Measurements from ENCODE around the gene RBM10.
A peak's percentile ranks its signal among the peaks of the same experiment; 100 is the strongest.

Gene RBM10

DNA sequence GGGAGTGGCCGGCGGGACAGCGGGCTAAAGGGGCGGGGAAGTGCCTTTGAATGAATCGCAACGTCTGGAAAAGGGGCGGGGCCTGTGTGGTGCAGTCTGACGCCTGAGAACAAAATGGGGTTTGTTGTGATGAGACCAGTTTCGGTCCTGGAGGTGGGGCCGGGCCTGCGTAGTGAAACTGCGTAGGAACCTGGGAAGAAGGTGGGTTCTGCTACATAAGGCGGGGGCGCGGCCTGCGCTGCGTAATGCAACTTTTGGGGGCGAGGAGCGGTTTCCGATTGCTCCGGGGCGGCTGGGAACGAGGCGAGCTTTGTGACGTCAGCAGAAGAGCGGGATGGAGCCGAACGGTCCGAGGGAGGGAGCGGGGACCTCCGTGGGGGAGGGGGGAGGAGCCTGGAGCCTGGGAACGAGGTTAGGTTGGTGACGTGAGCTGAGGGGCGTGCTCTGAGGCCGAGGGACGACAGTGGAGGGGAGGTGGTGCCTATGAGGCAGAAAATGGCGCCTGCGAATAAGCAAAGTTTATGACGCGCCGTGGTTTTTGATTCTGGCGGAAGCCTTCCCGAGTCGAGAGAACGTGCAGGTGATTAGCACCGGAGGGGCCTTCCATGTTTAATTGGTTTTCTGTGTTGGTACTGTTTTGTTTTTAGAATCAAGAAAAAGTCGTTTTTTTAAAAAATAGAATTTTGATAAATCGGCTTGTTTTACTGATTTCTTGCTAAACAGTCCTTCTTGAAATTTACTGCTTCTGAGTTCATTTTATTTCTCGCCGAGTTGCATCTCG is 88.5 kb downstream of the RBM10 start:
- DNase-seq (ENCODE audit: low spot score in 2 of 2) (peak; percentile 76 to 95), ATAC-seq (replicated peaks; ENCODE audit: extremely low read depth, poor library complexity, severe bottlenecking) (peak; percentile 91)
- Mint-ChIP-seq H3K36me3 (ENCODE audit: insufficient read depth) (peaks cover 30% of the 10 kb centered on the region), H3K27ac (ENCODE audit: low read depth) (peak overlapping the region; percentile 100), H3K27me3 (no peaks in the 10 kb centered on the region), H3K4me1 (peaks cover 20% of the 10 kb centered on the region), H3K9me3 (no peaks in the 10 kb centered on the region), H3K4me3 (peak overlapping the region; percentile 93)

DNA sequence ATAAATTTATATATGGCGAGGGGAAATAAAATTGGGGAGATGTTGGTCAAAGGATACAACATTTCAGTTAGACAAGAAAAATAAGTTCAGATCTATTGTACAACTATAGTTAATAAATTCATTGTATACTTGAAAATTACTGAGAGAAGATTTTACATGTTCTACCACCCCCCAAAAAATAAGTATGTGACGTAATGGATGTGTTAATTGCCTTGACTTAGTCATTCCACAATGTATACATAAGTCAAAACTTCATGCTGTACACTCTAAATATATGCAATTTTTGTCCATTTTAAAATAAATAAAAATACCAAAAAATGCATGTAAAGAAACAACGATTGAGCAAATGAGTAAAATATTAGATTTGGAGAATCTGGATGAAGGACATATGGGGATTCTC is 89.6 kb downstream of the RBM10 start:
- ATAC-seq (replicated peaks; ENCODE audit: extremely low read depth, poor library complexity, severe bottlenecking) (no peak), DNase-seq (ENCODE audit: low spot score in 2 of 2) (no peak)
- Mint-ChIP-seq H3K36me3 (ENCODE audit: insufficient read depth) (peaks cover 27% of the 10 kb centered on the region), H3K4me1 (peaks cover 20% of the 10 kb centered on the region), H3K27me3 (no peaks in the 10 kb centered on the region), H3K27ac (ENCODE audit: low read depth) (peak overlapping the region; percentile 100), H3K4me3 (peak overlapping the region; percentile 93), H3K9me3 (no peaks in the 10 kb centered on the region)

DNA sequence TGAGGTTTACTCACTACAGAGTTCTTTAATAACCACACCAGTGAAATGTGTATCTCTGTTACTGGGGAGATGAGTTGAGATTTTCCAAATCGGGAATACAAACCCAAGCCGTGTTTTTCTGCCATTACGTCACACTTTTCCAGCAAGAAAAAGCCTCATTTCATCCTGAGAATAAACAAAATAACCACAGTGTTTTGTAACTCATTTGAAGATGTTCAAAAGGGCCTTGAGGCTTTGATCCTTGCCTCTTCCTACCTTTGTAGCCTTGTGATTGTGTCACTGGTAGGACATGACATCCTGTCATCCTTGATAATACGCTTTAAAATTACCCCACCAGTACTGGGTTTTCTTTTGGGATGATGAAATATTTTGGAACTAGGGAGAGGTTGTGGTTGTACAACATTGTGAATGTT is 90.7 kb downstream of the RBM10 start:
- DNase-seq (ENCODE audit: low spot score in 2 of 2) (no peak), ATAC-seq (replicated peaks; ENCODE audit: extremely low read depth, poor library complexity, severe bottlenecking) (no peak)
- Mint-ChIP-seq H3K9me3 (no peaks in the 10 kb centered on the region), H3K4me1 (peaks cover 20% of the 10 kb centered on the region), H3K36me3 (ENCODE audit: insufficient read depth) (peaks cover 29% of the 10 kb centered on the region), H3K27ac (ENCODE audit: low read depth) (peak overlapping the region; percentile 0), H3K27me3 (no peaks in the 10 kb centered on the region), H3K4me3 (peak overlapping the region; percentile 2)
